GM20000 (cell line): ENCODE results near the gene ORAI2.

ENCODE experiments used
- DNase-seq: peaks from one replicate; pipeline ENCODE4 v3.0.0; 2012; ENCODE audit warnings: low spot score
- CTCF ChIP-seq: IDR thresholded peaks from 2 replicates; pipeline ENCODE4 v1.5.1; 2012; ENCODE audit warnings: mild to moderate bottlenecking, control low read depth; ENCODE audit errors: extremely low read depth, missing control alignments

The ORAI2 gene

GRCh38 chr7:102433219-102434038 is at the start of gene ORAI2:
ORAI2 (plus strand) TSS chr7:102433575; CDS start chr7:102438957, 5,382 bp downstream.
- no peak for TF ChIP-seq CTCF
- DNase-seq = peak; percentile 94

GRCh38 chr7:102387064-102387463 is 46.3 kb upstream of the ORAI2 start:
- no peak for TF ChIP-seq CTCF
- DNase-seq = no peak

- DNase-seq = no peak
- TF ChIP-seq CTCF = no peak
Observed at GRCh38 chr7:102389810-102390209, 43.6 kb upstream of the ORAI2 start.

- DNase-seq = peak; percentile 59
- peak; percentile 82 for TF ChIP-seq CTCF
Observed at GRCh38 chr7:102390697-102391484, 42.5 kb upstream of the ORAI2 start.

- no peak for TF ChIP-seq CTCF
- DNase-seq = no peak
Observed at GRCh38 chr7:102392330-102392729, 41.0 kb upstream of the ORAI2 start.

- no peak for DNase-seq
- TF ChIP-seq CTCF = no peak
Observed at GRCh38 chr7:102393467-102393866, 39.9 kb upstream of the ORAI2 start.

GRCh38 chr7:102395592-102395872 is 37.8 kb upstream of the ORAI2 start:
- DNase-seq = no peak
- no peak for TF ChIP-seq CTCF
